ENCODE results near the gene SLC39A6. TPM values are rescaled to one million over a fixed set of nuclear protein-coding genes. Genes with fewer than 3 reads are reported as not detected.
"Not testable (repeated sequence)": the region's sequence is repeated elsewhere in the genome, so short reads cannot be mapped to it uniquely, and the experiment has no call there.

SLC39A6 gene
- total and polyA plus RNA-seq, 10 donors: 3.9 to 29.7 (median 22.6) TPM

DNA sequence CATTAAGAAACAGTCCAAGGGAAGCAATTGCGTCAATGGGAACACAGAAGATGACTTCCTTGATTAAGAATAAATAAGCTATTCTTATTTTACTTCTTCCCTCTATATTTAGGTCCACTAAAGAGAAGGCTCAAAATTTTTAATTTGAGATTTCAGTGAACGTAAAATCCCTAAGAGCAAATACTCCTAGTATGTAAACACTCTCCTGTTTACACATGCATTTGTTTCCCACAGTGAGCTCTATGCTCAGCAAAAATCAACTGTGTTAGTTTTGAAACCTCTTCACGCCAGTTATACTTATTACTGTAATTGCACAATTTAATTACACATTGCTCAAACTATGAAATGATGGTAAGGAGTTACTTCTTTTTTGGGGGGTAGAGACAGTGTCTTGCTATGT lies 8.8 kb downstream of the SLC39A6 start:
- 69 to 92% (median 88%) methylated on average over 3 of the region's 3 CpGs for WGBS, 5 donors
- DNase-seq: no peak
- no peaks in the 10 kb centered on the region for H3K4me1 ChIP-seq
- H3K36me3 ChIP-seq: peaks cover 0 to 97% (median 57%) of the 10 kb centered on the region in 6 donors
- no peaks in the 10 kb centered on the region for H3K9me3 ChIP-seq
- no peak overlapping the region for H3K27ac ChIP-seq
- H3K4me3 ChIP-seq: no peak overlapping the region
- TF ChIP-seq, protein P1, sequence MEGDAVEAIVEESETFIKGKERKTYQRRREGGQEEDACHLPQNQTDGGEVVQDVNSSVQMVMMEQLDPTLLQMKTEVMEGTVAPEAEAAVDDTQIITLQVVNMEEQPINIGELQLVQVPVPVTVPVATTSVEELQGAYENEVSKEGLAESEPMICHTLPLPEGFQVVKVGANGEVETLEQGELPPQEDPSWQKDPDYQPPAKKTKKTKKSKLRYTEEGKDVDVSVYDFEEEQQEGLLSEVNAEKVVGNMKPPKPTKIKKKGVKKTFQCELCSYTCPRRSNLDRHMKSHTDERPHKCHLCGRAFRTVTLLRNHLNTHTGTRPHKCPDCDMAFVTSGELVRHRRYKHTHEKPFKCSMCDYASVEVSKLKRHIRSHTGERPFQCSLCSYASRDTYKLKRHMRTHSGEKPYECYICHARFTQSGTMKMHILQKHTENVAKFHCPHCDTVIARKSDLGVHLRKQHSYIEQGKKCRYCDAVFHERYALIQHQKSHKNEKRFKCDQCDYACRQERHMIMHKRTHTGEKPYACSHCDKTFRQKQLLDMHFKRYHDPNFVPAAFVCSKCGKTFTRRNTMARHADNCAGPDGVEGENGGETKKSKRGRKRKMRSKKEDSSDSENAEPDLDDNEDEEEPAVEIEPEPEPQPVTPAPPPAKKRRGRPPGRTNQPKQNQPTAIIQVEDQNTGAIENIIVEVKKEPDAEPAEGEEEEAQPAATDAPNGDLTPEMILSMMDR (IDR thresholded peaks at IDR 0.05 in 8 of 11, conservative IDR thresholded peaks at IDR 0.05 in 3 of 11): no peak
- TF ChIP-seq POLR2A (IDR thresholded peaks at IDR 0.05) (no peak), POLR2AphosphoS5 (IDR thresholded peaks at IDR 0.05) (no peak)
- no peaks in the 10 kb centered on the region for H3K27me3 ChIP-seq (replicated peaks in 1 of 7)
- intact Hi-C loops (cut with DNase I; ENCODE audit: low total_unique reads): no loop called here

DNA sequence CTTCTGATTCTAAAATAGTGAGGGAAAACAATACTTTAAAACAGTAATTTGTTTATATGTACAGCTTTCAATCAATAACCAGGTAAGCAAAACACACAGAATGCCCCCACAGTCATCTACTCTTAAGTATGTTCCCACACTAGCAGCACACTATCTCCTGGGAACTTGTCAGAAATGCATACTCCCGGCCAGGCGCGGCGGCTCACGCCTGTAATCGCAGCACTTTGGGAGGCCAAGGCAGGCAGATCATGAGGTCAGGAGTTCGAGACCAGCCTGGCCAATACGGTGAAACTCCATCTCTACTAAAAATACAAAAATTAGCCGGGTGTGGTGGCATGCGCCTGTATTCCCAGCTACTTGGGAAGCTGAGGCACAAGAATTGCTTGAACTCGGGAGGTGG lies 12.4 kb downstream of the SLC39A6 start:
- peaks cover 8 to 99% (median 71%) of the 10 kb centered on the region in 6 donors for H3K36me3 ChIP-seq
- not testable (repeated sequence) for DNase-seq; H3K27me3 ChIP-seq (replicated peaks in 1 of 7); H3K9me3 ChIP-seq; H3K4me3 ChIP-seq; H3K4me1 ChIP-seq; H3K27ac ChIP-seq
- intact Hi-C loops (cut with DNase I; ENCODE audit: low total_unique reads): loop anchor here (10.0 kb wide), 1 partner anchor 338 kb away; no protein-coding TSS in a partner anchor
- 90 to 98% (median 93%) methylated on average over 11 of the region's 11 CpGs for WGBS, 5 donors

DNA sequence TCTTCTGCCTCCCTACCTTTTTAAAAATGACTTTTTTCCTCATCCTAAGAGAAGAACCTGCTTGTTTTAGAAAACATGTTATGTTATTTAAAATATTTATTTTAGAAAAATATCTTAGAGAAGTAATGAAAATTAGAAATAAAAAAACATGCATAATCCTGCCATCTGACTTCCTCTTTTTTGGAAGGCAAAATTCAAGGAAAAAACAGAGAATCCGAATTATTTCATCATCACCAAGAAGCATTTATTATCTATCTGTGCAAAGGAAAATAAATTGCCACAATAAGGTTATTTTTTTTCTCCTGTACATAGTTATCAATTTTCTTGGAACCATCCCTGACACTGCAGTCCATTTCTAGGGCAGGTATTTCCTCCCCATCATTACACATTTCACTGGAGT lies 14.4 kb downstream of the SLC39A6 start:
- WGBS, 5 donors: 68 to 88% (median 80%) methylated on average over 1 of the region's 1 CpG

GRCh38 chr18:36114251-36114650 lies 14.9 kb downstream of the SLC39A6 start:
- TF ChIP-seq POLR2A (IDR thresholded peaks at IDR 0.05) (no peak), POLR2AphosphoS5 (IDR thresholded peaks at IDR 0.05) (no peak)
- TF ChIP-seq, protein P1 (IDR thresholded peaks at IDR 0.05 in 8 of 11, conservative IDR thresholded peaks at IDR 0.05 in 3 of 11): no peak

More for the DNA sequence above, 14.4 kb downstream of the SLC39A6 start:
- Histone ChIP-seq H3K27ac (no peak overlapping the region), H3K36me3 (peaks cover 8 to 99% (median 71%) of the 10 kb centered on the region in 6 donors), H3K27me3 (replicated peaks in 1 of 7) (no peaks in the 10 kb centered on the region), H3K4me3 (no peak overlapping the region), H3K4me1 (no peaks in the 10 kb centered on the region), H3K9me3 (no peaks in the 10 kb centered on the region)
- intact Hi-C loops (cut with DNase I; ENCODE audit: low total_unique reads): loop anchor here (10.0 kb wide), 1 partner anchor 340 kb away; no protein-coding TSS in a partner anchor
- TF ChIP-seq POLR2A (IDR thresholded peaks at IDR 0.05) (no peak), POLR2AphosphoS5 (IDR thresholded peaks at IDR 0.05) (no peak)
- TF ChIP-seq, protein P1 (IDR thresholded peaks at IDR 0.05 in 8 of 11, conservative IDR thresholded peaks at IDR 0.05 in 3 of 11): no peak
- DNase-seq: no peak

More at GRCh38 chr18:36114251-36114650, 14.9 kb downstream of the SLC39A6 start:
- intact Hi-C loops (cut with DNase I; ENCODE audit: low total_unique reads): loop anchor here (10.0 kb wide), 1 partner anchor 341 kb away; no protein-coding TSS in a partner anchor
- Histone ChIP-seq H3K27me3 (replicated peaks in 1 of 7) (no peaks in the 10 kb centered on the region), H3K9me3 (no peaks in the 10 kb centered on the region), H3K36me3 (peaks cover 8 to 99% (median 71%) of the 10 kb centered on the region in 6 donors), H3K27ac (no peak overlapping the region), H3K4me3 (no peak overlapping the region), H3K4me1 (no peaks in the 10 kb centered on the region)
- DNase-seq: no peak
- 90 to 96% (median 94%) methylated on average over 4 of the region's 4 CpGs for WGBS, 5 donors
